Measurements from ENCODE around the gene PKN2.

The PKN2 gene

DNA sequence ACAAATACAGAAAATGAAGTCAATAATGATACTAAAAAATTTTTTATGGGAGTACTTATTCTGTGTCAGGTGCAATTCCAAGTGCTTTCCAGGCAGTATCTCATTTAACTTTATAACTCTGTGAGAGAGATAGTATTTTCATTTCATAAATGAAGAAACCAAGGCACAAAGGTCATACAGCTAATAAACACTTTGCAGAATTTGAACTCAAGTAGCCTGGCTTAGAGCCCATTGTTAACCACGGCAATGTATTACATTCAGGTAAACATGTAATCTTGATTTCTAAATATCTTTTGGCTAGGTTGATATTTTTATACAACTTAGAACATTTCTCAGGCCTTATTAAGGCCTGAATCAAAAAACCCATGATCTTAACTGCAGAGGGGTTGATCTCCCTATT is 28.9 kb upstream of the PKN2 start:
- POLR2A ChIA-PET, result no interaction called here
- no peak for DNase-seq (ENCODE audit: extremely low spot score)
- CTCF ChIA-PET, result interaction anchor here (0.9 to 1.0 kb wide), 2 partner anchors 13 to 28 kb away, joined by 3 read pairs; no protein-coding TSS in a partner anchor

DNA sequence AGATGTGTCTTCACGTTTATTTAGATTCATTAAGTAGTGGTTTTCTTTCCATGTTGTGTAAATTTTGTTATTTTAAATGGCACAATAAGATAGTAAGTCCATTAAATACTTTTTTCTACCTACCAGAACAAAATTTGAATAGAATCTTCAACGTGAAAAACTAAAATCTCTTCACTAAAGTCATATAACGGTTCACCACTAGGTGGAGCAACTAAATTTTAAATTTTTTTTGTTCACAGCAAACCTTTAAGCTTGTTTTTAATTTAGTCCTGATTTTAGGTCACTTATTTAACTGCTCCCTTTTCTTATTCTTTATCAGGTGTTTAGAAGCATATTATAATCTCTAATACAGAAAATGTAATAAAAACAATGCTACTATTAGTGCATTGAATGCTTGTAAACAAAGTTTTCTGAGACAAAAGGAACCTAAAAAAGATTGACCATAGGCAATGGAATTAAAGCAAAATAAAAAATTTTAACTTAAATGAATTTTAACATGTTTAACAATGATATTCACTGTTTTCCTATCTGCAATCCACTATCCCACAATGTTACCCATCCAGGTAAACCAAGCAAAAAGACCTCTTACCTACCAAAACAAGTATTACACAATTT is 28.3 kb upstream of the PKN2 start:
- DNase-seq (ENCODE audit: extremely low spot score), result peak; percentile 19
- CTCF ChIA-PET, result interaction anchor here (0.7 to 1.0 kb wide), 3 partner anchors 13 to 1493 kb away, joined by 3 read pairs; no protein-coding TSS in a partner anchor
- POLR2A ChIA-PET, result no interaction called here
- peak; percentile 32; the same call in 1 of the 2 replicates for TF ChIP-seq ZNF384 (IDR thresholded peaks at IDR 0.05)
- TF ChIP-seq NFRKB (IDR thresholded peaks at IDR 0.05), result no peak
- TF ChIP-seq FOXK2 (IDR thresholded peaks at IDR 0.05), result no peak
- TF ChIP-seq ELF4 (IDR thresholded peaks at IDR 0.05), result no peak
- no peak for TF ChIP-seq CTBP1 (IDR thresholded peaks at IDR 0.05; ENCODE audit: borderline replicate concordance)
- TF ChIP-seq, protein P1, sequence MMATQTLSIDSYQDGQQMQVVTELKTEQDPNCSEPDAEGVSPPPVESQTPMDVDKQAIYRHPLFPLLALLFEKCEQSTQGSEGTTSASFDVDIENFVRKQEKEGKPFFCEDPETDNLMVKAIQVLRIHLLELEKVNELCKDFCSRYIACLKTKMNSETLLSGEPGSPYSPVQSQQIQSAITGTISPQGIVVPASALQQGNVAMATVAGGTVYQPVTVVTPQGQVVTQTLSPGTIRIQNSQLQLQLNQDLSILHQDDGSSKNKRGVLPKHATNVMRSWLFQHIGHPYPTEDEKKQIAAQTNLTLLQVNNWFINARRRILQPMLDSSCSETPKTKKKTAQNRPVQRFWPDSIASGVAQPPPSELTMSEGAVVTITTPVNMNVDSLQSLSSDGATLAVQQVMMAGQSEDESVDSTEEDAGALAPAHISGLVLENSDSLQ (IDR thresholded peaks at IDR 0.05), result no peak

More for the DNA sequence above, 28.9 kb upstream of the PKN2 start:
- no peak for TF ChIP-seq ELF4 (IDR thresholded peaks at IDR 0.05)
- no peak for TF ChIP-seq TARDBP (IDR thresholded peaks at IDR 0.05)
- TF ChIP-seq FOXM1 (IDR thresholded peaks at IDR 0.05; ENCODE audit: borderline replicate concordance), result no peak
- no peak for TF ChIP-seq ARNT (IDR thresholded peaks at IDR 0.05)
- no peak for TF ChIP-seq FOXA1 (IDR thresholded peaks at IDR 0.05)
- no peak for TF ChIP-seq HDGF (IDR thresholded peaks at IDR 0.05; ENCODE audit: borderline replicate concordance)
- TF ChIP-seq, protein P1 (IDR thresholded peaks at IDR 0.05), result no peak
- no peak for TF ChIP-seq ZNF384 (IDR thresholded peaks at IDR 0.05)
- no peak for TF ChIP-seq SUZ12 (IDR thresholded peaks at IDR 0.05)
- no peak for TF ChIP-seq LEF1 (IDR thresholded peaks at IDR 0.05; ENCODE audit: borderline replicate concordance)
- TF ChIP-seq CTBP1 (IDR thresholded peaks at IDR 0.05; ENCODE audit: borderline replicate concordance), result no peak
- no peak for TF ChIP-seq FOXK2 (IDR thresholded peaks at IDR 0.05)
- no peak for TF ChIP-seq BHLHE40 (IDR thresholded peaks at IDR 0.05; ENCODE audit: borderline replicate concordance)
- TF ChIP-seq L3MBTL2 (conservative IDR thresholded peaks at IDR 0.05), result no peak
- TF ChIP-seq NFRKB (IDR thresholded peaks at IDR 0.05), result no peak
- no peak for TF ChIP-seq SP1 (IDR thresholded peaks at IDR 0.05)

DNA sequence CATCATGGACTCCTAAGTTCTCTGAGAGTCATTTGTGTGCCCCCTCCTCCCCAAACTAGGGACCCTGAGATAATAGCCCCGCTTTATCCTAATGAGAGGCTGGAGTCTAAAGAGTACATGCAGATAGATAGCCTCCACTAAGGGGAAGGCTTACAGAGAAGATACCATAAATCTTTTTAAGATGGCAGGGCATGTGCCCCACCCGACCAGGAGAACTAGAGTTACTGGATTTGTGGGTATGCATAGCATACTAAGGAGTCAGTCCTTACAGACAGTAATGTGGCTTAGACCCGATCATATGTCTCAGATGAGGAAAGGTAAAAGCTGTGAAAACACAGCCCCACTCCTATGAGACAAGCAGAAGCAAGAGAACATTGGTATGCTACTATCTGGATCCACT is 25.7 kb upstream of the PKN2 start:
- POLR2A ChIA-PET, result no interaction called here

DNA sequence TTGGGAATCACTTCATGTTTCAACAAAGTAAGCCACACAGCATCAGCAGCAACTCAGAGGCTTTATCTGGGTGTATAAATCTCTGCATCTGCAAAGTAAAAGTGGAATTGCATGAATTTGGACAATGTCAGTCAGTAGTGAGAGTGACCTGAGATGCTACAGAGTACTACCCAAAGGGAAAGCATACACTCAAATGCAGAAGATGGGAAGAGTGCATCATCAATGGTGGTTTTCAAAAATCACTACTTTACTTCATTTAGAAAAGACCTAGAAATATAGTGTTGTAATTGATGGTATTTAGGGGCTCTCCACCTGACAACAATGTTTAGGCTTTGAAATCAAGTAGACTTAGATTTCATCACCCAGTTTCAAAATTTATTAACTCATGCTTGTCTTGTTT is 24.5 kb upstream of the PKN2 start:
- TF ChIP-seq HDGF (IDR thresholded peaks at IDR 0.05; ENCODE audit: borderline replicate concordance), result no peak
- no peak for TF ChIP-seq TARDBP (IDR thresholded peaks at IDR 0.05)
- no peak for TF ChIP-seq BHLHE40 (IDR thresholded peaks at IDR 0.05; ENCODE audit: borderline replicate concordance)
- TF ChIP-seq LEF1 (IDR thresholded peaks at IDR 0.05; ENCODE audit: borderline replicate concordance), result no peak
- TF ChIP-seq ZNF384 (IDR thresholded peaks at IDR 0.05), result no peak
- no peak for TF ChIP-seq SP1 (IDR thresholded peaks at IDR 0.05)
- TF ChIP-seq, protein P1 (IDR thresholded peaks at IDR 0.05), result no peak
- TF ChIP-seq L3MBTL2 (conservative IDR thresholded peaks at IDR 0.05), result no peak
- no peak for TF ChIP-seq FOXA1 (IDR thresholded peaks at IDR 0.05)
- TF ChIP-seq SUZ12 (IDR thresholded peaks at IDR 0.05), result no peak
- TF ChIP-seq CTBP1 (IDR thresholded peaks at IDR 0.05; ENCODE audit: borderline replicate concordance), result no peak
- TF ChIP-seq NFRKB (IDR thresholded peaks at IDR 0.05), result no peak
- ChIA-PET CTCF (interaction anchor here (1.8 kb wide), 1 partner anchor 217 kb away, joined by 7 read pairs; no protein-coding TSS in a partner anchor), POLR2A (no interaction called here)
- DNase-seq (ENCODE audit: extremely low spot score), result no peak

More for the DNA sequence above, 25.7 kb upstream of the PKN2 start:
- CTCF ChIA-PET, result interaction anchor here (1.8 kb wide), 1 partner anchor 218 kb away, joined by 7 read pairs; no protein-coding TSS in a partner anchor
- no peak for TF ChIP-seq L3MBTL2 (conservative IDR thresholded peaks at IDR 0.05)
- TF ChIP-seq, protein P1 (IDR thresholded peaks at IDR 0.05), result peak; percentile 54
- no peak for DNase-seq (ENCODE audit: extremely low spot score)

DNA sequence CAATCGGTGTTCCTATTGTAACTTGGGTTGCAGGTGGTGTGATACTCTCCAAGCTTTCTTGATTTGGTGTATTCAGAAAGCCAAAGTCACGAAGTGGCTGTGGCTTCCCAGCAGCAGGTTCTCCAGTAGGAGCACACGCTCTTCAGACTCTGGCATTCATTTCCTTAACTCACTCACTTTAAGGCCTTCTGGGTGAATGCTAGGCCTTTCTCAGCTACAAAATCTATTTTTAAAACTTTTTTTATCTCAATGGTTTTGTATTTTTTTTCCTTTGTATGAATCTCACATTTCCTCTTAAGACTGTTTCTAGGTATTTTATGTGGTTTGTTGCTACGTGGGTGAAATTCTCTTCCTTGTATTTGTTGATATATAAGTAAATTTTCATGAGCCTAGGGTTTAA is 22.9 kb upstream of the PKN2 start:
- CTCF ChIA-PET, result no interaction called here
- DNase-seq (ENCODE audit: extremely low spot score), result no peak

More for the DNA sequence above, 22.9 kb upstream of the PKN2 start:
- TF ChIP-seq NFRKB (IDR thresholded peaks at IDR 0.05) (no peak), L3MBTL2 (conservative IDR thresholded peaks at IDR 0.05) (no peak), BHLHE40 (IDR thresholded peaks at IDR 0.05; ENCODE audit: borderline replicate concordance) (no peak), ELF4 (IDR thresholded peaks at IDR 0.05) (no peak), FOXA1 (IDR thresholded peaks at IDR 0.05) (no peak), FOXK2 (IDR thresholded peaks at IDR 0.05) (no peak), TARDBP (IDR thresholded peaks at IDR 0.05) (no peak), ZNF384 (IDR thresholded peaks at IDR 0.05) (no peak), CTBP1 (IDR thresholded peaks at IDR 0.05; ENCODE audit: borderline replicate concordance) (no peak)
- POLR2A ChIA-PET, result no interaction called here
